Left lung (tissue), 10 donors: Measurements from ENCODE around the gene ZNF853. TPM values are rescaled to one million over a fixed set of nuclear protein-coding genes. Genes with fewer than 3 reads are reported as not detected.
"Not testable (repeated sequence)": the region's sequence is repeated elsewhere in the genome, so short reads cannot be mapped to it uniquely, and the experiment has no call there.

Experiments
- ATAC-seq: fragments of 200-7000 bp; cut with Tn5 transposase; one replicate; pipeline ENCODE4 v1.9.1; 2020; ENCODE audit warnings: moderate library complexity
- DNase-seq, 4 donors: peaks; one replicate each; pipeline ENCODE4 v3.0.0-alpha.2; 2013 to 2020
- H3K27ac ChIP-seq, 2 donors: fragments of 200-600 bp; sonication (generic) in 1 of 2; one replicate each; pipeline versions ENCODE4 v1.5.0 to v1.8.0; 2020 to 2021
- H3K27me3 ChIP-seq, 2 donors: fragments of 200-600 bp; sonication (generic) in 1 of 2; one replicate each; pipeline versions ENCODE4 v1.5.0 to v1.8.0; 2020 to 2021
- H3K36me3 ChIP-seq, 2 donors: fragments of 200-600 bp; sonication (generic) in 1 of 2; one replicate each; pipeline versions ENCODE4 v1.5.0 to v1.8.0; 2020 to 2021
- H3K4me1 ChIP-seq, 2 donors: fragments of 200-600 bp; one replicate each; pipeline ENCODE4 v1.8.0; 2021
- H3K4me3 ChIP-seq, 2 donors: fragments of 200-600 bp; sonication (generic) in 1 of 2; one replicate each; pipeline versions ENCODE4 v1.5.0 to v1.8.0; 2020 to 2021; ENCODE audit warnings: mild to moderate bottlenecking in 1 of 2
- H3K9me3 ChIP-seq, 2 donors: fragments of 200-600 bp; sonication (generic) in 1 of 2; one replicate each; pipeline versions ENCODE4 v1.5.0 to v1.8.0; 2020 to 2021
- intact Hi-C, 2 donors: fragments of 100-400 bp; cut with DNase I; formaldehyde crosslinking; loops; one replicate each; pipeline versions ENCODE4 v1.11.2 to v1.14.2; 2022
- polyA plus RNA-seq, 6 donors: library from polyadenylated mRNA; unstranded; fragments of 120-200 nt; gene quantifications; one replicate each; pipeline ENCODE4 v1.2.1, GENCODE V29; 2013; ENCODE audit not compliant: insufficient read length in 6 of 6
- total RNA-seq, 2 donors: library from RNA; stranded (reverse); fragmentation: NEBNext Ultra II Directional; extraction: Animal tissue kit (Norgen Biotek cat#: 25700); gene quantifications; one replicate each; pipeline ENCODE4 v1.2.1, GENCODE V29; 2021
- TF ChIP-seq, protein P1 (sequence below), 2 donors: fragments of 200-600 bp; sonication (generic) in 1 of 2; IDR thresholded peaks; one replicate each; pipeline versions ENCODE4 v1.5.0 to v1.8.0; 2021; ENCODE audit warnings: antibody characterized with exemption in 2 of 2
- donor health status: DM: no; HTN: yes; CAD: no.
- donor health status: DM: no; HTN: no; CAD: no.

ZNF853 gene
- total and polyA plus RNA-seq, 8 donors = 3.4 to 17.5 (median 14.1) TPM

DNA sequence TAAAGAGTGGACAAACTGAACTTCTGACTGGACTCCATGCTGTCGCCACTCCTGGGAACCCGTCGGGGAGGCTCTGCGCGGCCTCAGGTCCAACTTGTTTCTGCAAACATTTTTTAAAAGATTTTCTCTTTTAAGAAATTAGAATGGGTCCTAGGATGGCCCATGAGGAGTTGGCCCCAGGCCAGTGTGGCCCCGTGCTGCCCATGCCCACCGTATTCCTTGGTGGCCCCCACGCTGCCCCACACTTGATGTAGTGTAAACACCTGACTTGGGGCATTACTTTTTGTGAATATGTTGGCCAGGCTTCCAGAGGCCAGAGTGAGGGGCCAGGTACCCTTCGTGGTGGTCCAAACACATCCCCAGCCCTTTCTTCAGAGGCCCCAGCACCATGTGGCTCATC, 41.0 kb downstream of the ZNF853 start:
- no peak overlapping the region for H3K27ac ChIP-seq
- no peak for ATAC-seq
- peaks cover 0 to 3% of the 10 kb centered on the region in 2 donors for H3K4me1 ChIP-seq
- intact Hi-C loops = no loop called here
- DNase-seq = no peak
- TF ChIP-seq, protein P1, sequence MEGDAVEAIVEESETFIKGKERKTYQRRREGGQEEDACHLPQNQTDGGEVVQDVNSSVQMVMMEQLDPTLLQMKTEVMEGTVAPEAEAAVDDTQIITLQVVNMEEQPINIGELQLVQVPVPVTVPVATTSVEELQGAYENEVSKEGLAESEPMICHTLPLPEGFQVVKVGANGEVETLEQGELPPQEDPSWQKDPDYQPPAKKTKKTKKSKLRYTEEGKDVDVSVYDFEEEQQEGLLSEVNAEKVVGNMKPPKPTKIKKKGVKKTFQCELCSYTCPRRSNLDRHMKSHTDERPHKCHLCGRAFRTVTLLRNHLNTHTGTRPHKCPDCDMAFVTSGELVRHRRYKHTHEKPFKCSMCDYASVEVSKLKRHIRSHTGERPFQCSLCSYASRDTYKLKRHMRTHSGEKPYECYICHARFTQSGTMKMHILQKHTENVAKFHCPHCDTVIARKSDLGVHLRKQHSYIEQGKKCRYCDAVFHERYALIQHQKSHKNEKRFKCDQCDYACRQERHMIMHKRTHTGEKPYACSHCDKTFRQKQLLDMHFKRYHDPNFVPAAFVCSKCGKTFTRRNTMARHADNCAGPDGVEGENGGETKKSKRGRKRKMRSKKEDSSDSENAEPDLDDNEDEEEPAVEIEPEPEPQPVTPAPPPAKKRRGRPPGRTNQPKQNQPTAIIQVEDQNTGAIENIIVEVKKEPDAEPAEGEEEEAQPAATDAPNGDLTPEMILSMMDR (IDR thresholded peaks at IDR 0.05) = no peak
- peaks cover 0 to 45% of the 10 kb centered on the region in 2 donors for H3K36me3 ChIP-seq
- H3K9me3 ChIP-seq = peaks cover 0 to 14% of the 10 kb centered on the region in 2 donors
- peaks cover 0 to 13% of the 10 kb centered on the region in 2 donors for H3K27me3 ChIP-seq
- H3K4me3 ChIP-seq = no peak overlapping the region

DNA sequence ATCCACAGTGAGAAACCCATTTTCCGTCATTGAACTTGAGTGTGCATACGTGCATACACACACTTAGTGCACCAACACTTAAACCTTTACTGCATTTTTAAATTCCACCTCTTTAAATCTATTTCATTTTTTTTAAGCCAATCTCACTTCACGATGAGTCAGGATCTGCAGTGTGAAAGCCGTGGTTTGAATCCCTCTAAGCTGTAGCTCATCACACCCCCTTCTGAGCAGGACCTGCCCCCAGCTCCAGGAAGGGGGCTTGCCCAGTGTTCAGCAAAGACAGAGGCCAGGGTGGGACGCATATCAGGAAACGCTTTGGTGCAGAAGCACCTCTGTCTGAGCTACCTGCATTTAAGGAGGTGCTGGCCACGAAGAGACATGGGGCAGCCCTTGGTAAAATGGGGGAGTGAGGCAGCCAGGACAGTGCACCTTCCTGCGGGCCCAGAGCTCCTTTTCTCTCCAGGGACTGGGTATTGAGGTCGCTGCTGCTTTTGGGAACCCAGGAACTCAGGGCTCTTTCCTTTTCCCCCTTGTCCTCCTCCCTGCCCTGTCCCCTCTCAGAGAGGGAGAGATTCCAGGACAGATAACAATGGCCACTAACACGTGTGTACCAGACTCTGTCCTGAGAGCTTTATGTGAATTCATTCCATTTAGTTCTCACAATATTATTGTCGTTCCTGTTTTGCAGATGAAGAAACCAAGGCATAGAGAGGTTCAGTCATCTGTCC, 43.4 kb downstream of the ZNF853 start:
- Histone ChIP-seq H3K4me3 (no peak overlapping the region), H3K36me3 (peaks cover 0 to 21% of the 10 kb centered on the region in 2 donors), H3K27me3 (peaks cover 0 to 31% of the 10 kb centered on the region in 2 donors), H3K9me3 (no peaks in the 10 kb centered on the region), H3K27ac (no peak overlapping the region), H3K4me1 (peaks cover 0 to 3% of the 10 kb centered on the region in 2 donors)
- intact Hi-C loops = no loop called here
- DNase-seq (no peak), ATAC-seq (no peak)
- TF ChIP-seq, protein P1 (IDR thresholded peaks at IDR 0.05) = no peak

DNA sequence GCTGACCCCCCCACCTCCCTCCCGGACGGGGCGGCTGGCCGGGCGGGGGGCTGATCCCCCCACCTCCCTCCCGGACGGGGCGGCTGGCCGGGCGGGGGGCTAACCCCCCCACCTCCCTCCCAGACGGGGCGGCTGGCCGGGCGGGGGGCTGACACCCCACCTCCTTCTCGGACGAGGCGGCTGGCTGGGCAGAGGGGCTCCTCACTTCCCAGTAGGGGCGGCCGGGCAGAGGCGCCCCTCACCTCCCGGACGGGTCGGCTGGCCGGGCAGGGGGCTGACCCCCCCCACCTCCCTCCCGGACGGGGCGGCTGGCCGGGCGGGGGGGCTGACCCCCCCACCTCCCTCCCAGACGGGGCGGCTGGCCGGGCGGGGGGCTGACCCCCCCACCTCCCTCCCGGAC, 55.4 kb downstream of the ZNF853 start:
- ATAC-seq, intact Hi-C loops: not testable (repeated sequence)

More for the DNA sequence above, 55.4 kb downstream of the ZNF853 start:
- not testable (repeated sequence) for H3K4me1 ChIP-seq, DNase-seq, H3K4me3 ChIP-seq, H3K27me3 ChIP-seq, H3K36me3 ChIP-seq, H3K27ac ChIP-seq
- peaks cover 9 to 75% of the 10 kb centered on the region in 2 donors for H3K9me3 ChIP-seq

Other genes starting within 250 kb of the ZNF853 start
- gene RAC1, start 241.1 kb upstream of the ZNF853 start, total RNA-seq = 100 to 1,000 TPM; 263 to 303 TPM
- gene RAC1, start 241.1 kb upstream of the ZNF853 start, polyA plus RNA-seq = 100 to 1,000 TPM; 251 to 280 (median 275) TPM
- gene DAGLB, start 167.7 kb upstream of the ZNF853 start, total RNA-seq = 10 to 100 TPM; 38.4 to 46.5 TPM
- gene DAGLB, start 167.7 kb upstream of the ZNF853 start, polyA plus RNA-seq = 10 to 100 TPM; 16.8 to 20.6 (median 17.8) TPM
- 100 to 1,000 TPM; 214 to 240 TPM for gene KDELR2, start 131.5 kb upstream of the ZNF853 start, total RNA-seq
- 100 to 1,000 TPM; 137 to 207 (median 148) TPM for gene KDELR2, start 131.5 kb upstream of the ZNF853 start, polyA plus RNA-seq
- gene GRID2IP, start 64.1 kb upstream of the ZNF853 start, total RNA-seq = under 1 TPM; 0.21 to 0.35 TPM
- gene GRID2IP, start 64.1 kb upstream of the ZNF853 start, polyA plus RNA-seq = 1 to 10 TPM in 4 of 6 donors, under 1 TPM in 2; 0.77 to 1.3 (median 1.2) TPM
- gene ZDHHC4, start 38.2 kb upstream of the ZNF853 start, total RNA-seq = 10 to 100 TPM; 54.5 to 60.2 TPM
- gene ZDHHC4, start 38.2 kb upstream of the ZNF853 start, polyA plus RNA-seq = 10 to 100 TPM; 68.1 to 75.9 (median 71.9) TPM
- 10 to 100 TPM; 30.2 to 31.5 TPM for gene INTS15, start 25.6 kb upstream of the ZNF853 start, total RNA-seq
- gene INTS15, start 25.6 kb upstream of the ZNF853 start, polyA plus RNA-seq = 10 to 100 TPM; 36.1 to 49.4 (median 39.5) TPM
- gene ZNF316, start 21.7 kb downstream of the ZNF853 start, total RNA-seq = 10 to 100 TPM; 29.3 to 34.3 TPM
- gene ZNF316, start 21.7 kb downstream of the ZNF853 start, polyA plus RNA-seq = 10 to 100 TPM; 41.4 to 52.9 (median 47.3) TPM
- 10 to 100 TPM; 18.4 to 19.8 TPM for gene ZNF12, start 91.3 kb downstream of the ZNF853 start, total RNA-seq
- 10 to 100 TPM; 35.3 to 38.6 (median 36.9) TPM for gene ZNF12, start 91.3 kb downstream of the ZNF853 start, polyA plus RNA-seq
- 1 to 10 TPM in 1 of 2 donors, not detected in 1; 1.6 TPM for gene RSPH10B2, start 138.5 kb downstream of the ZNF853 start, total RNA-seq
- gene RSPH10B2, start 138.5 kb downstream of the ZNF853 start, polyA plus RNA-seq = 1 to 10 TPM in 5 of 6 donors, under 1 TPM in 1; 0.92 to 5.7 (median 4.2) TPM
- gene CCZ1B, start 210.7 kb downstream of the ZNF853 start, total RNA-seq = 10 to 100 TPM; 63.9 to 64.5 TPM
- 10 to 100 TPM; 58.3 to 85.6 (median 81.1) TPM for gene CCZ1B, start 210.7 kb downstream of the ZNF853 start, polyA plus RNA-seq